Gastrocnemius medialis (tissue), 4 donors: ENCODE measurements around the gene TANC1.

Experiments
- POLR2A ChIP-seq, 2 donors: fragments of 450-650 bp; IDR thresholded peaks; one replicate each; pipeline ENCODE4 v1.6.1; 2017; ENCODE audit warnings: antibody characterized with exemption in 2 of 2, mild to moderate bottlenecking in 2 of 2, moderate library complexity in 2 of 2
- TF ChIP-seq, protein P1 (sequence below), 5 experiments: fragments of 450-650 bp in 3 of 5; fragments of 200-600 bp in 2 of 5; sonication (generic) in 2 of 5; IDR thresholded peaks in 4 of 5; conservative IDR thresholded peaks in 1 of 5; 1 replicate in 4 of 5; 2 replicates in 1 of 5; pipeline ENCODE4 v1.5.1; 2016 to 2019; ENCODE audit warnings: antibody characterized with exemption in 5 of 5, mild to moderate bottlenecking in 3 of 5, moderate library complexity in 3 of 5

DNA sequence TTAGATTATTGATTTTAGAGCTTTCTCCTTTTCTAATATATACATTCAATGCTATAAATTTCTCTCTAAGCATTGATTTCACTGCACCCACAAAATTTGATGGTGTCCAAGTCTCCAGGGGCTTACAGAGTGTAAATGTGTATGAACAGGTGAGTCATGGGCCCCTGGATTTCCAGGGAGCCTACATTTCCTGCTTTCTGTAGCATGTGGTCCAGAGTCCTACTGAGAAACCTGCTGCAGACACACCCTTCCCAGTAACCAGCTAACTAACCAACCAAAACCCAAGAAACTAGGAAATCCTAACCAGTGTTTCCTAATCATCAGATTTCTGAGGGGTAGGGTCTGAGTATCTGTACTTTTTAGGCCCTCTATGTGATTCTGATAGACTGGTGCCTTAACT, 39.5 kb upstream of the TANC1 start:
- TF ChIP-seq, protein P1, sequence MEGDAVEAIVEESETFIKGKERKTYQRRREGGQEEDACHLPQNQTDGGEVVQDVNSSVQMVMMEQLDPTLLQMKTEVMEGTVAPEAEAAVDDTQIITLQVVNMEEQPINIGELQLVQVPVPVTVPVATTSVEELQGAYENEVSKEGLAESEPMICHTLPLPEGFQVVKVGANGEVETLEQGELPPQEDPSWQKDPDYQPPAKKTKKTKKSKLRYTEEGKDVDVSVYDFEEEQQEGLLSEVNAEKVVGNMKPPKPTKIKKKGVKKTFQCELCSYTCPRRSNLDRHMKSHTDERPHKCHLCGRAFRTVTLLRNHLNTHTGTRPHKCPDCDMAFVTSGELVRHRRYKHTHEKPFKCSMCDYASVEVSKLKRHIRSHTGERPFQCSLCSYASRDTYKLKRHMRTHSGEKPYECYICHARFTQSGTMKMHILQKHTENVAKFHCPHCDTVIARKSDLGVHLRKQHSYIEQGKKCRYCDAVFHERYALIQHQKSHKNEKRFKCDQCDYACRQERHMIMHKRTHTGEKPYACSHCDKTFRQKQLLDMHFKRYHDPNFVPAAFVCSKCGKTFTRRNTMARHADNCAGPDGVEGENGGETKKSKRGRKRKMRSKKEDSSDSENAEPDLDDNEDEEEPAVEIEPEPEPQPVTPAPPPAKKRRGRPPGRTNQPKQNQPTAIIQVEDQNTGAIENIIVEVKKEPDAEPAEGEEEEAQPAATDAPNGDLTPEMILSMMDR (IDR thresholded peaks at IDR 0.05 in 4 of 5, conservative IDR thresholded peaks at IDR 0.05 in 1 of 5) = no peak
- no peak for TF ChIP-seq POLR2A (IDR thresholded peaks at IDR 0.05)
